ENCODE measurements around the gene ECE1.

The ECE1 gene

GRCh38 chr1:21289700-21290545, at the start of gene ECE1:
ECE1 (minus strand) TSS chr1:21290463; CDS start chr1:21290414, 49 bp downstream.
- no peak for DNase-seq

- no peak for DNase-seq
These were observed 49.3 kb upstream of the ECE1 start for GRCh38 chr1:21339356-21340229.

- no peak for DNase-seq
These were observed 48.5 kb upstream of the ECE1 start for GRCh38 chr1:21338573-21339355.

GRCh38 chr1:21337928-21338572, 47.8 kb upstream of the ECE1 start:
- DNase-seq: no peak

GRCh38 chr1:21337454-21337927, 47.2 kb upstream of the ECE1 start:
- no peak for DNase-seq

- DNase-seq: no peak
These were observed 46.8 kb upstream of the ECE1 start for GRCh38 chr1:21337010-21337437.

- no peak for DNase-seq
These were observed 45.5 kb upstream of the ECE1 start for GRCh38 chr1:21335750-21336224.

- DNase-seq: no peak
These were observed 44.9 kb upstream of the ECE1 start for GRCh38 chr1:21335088-21335691.

GRCh38 chr1:21334214-21335087, 44.2 kb upstream of the ECE1 start:
- no peak for DNase-seq

- no peak for DNase-seq
These were observed 43.6 kb upstream of the ECE1 start for GRCh38 chr1:21333824-21334213.

GRCh38 chr1:21332554-21333311, 42.5 kb upstream of the ECE1 start:
- DNase-seq: no peak

- DNase-seq: no peak
These were observed 41.7 kb upstream of the ECE1 start for GRCh38 chr1:21331752-21332478.

GRCh38 chr1:21330544-21330943, 40.3 kb upstream of the ECE1 start:
- DNase-seq: no peak

GRCh38 chr1:21329209-21329844, 39.1 kb upstream of the ECE1 start:
- DNase-seq: no peak

GRCh38 chr1:21327566-21328323, 37.5 kb upstream of the ECE1 start:
- no peak for DNase-seq

GRCh38 chr1:21326861-21327344, 36.6 kb upstream of the ECE1 start:
- DNase-seq: no peak

GRCh38 chr1:21325731-21326387, 35.6 kb upstream of the ECE1 start:
- no peak for DNase-seq

Measured in kidney glomerular epithelial cell (primary cell).